Esophagus squamous epithelium (tissue), 4 donors: Measurements from ENCODE around the gene LAMA5.

Source experiments
- CTCF ChIP-seq, 6 experiments: fragments of 450-650 bp in 4 of 6; fragments of 200-600 bp in 2 of 6; sonication (generic) in 2 of 6; IDR thresholded peaks; one replicate each; pipeline ENCODE4 v1.5.1; 2016 to 2019; ENCODE audit warnings: antibody characterized with exemption in 6 of 6, mild to moderate bottlenecking in 4 of 6, moderate library complexity in 4 of 6
- POLR2A ChIP-seq, 4 donors: fragments of 450-650 bp; IDR thresholded peaks; one replicate each; pipeline ENCODE4 v1.6.1; 2017; ENCODE audit warnings: antibody characterized with exemption in 4 of 4, mild to moderate bottlenecking in 4 of 4, moderate library complexity in 3 of 4

- TF ChIP-seq POLR2A (IDR thresholded peaks at IDR 0.05) (no peak), CTCF (IDR thresholded peaks at IDR 0.05) (no peak)
Measured at GRCh38 chr20:62314339-62314638, 52.8 kb downstream of the LAMA5 start.
